Measurements from ENCODE around the gene TMIE.

Gene TMIE, protein sequence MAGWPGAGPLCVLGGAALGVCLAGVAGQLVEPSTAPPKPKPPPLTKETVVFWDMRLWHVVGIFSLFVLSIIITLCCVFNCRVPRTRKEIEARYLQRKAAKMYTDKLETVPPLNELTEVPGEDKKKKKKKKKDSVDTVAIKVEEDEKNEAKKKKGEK

GRCh38 chr3:46701181-46701939, at the start of gene TMIE:
TSS of gene TMIE (plus strand) at chr3:46701392. CDS start at chr3:46701488, 96 bp downstream.
- DNase-seq = no peak

DNA sequence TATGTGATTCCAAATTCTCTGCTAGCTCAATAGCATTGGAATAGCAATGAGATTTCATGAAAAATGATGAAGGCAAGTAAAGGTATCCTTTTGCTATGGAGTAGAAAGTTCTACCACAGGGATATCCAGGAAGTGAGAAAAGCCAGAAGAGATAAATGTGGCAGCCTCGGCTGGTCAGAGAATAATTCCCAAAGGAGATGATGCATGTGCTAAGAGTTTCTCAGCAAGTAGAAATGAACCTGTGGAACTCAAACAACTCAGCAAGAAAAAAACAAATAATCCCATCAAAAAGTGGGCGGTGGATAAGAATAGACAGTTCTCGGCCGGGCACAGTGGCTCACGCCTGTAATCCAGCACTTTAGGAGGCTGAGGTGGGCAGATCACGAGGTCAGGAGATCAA, 45.9 kb upstream of the TMIE start:
- no peak for DNase-seq

- no peak for DNase-seq
Observed at GRCh38 chr3:46656778-46657556, 44.2 kb upstream of the TMIE start.

DNA sequence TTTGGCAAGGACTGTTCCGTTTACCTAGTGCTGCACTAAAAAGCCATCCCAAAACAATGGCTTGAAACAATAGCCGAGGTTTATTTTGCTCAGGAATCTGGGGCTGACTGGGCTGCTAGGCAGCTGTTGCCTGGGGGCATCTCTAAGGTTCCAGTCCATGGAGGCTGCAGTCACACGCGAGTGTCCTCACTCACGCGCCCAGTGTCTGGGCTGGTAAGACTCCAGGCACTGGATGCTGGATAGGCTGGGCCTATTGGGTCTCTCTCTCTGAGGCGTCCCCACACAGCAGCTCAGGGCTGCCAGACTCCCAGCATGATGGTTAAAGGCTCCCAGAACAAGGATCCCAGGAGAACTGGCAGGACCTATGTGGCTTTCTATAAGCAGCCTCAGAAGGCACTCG, 41.9 kb upstream of the TMIE start:
- DNase-seq = no peak

- peak; percentile 29 for DNase-seq
Observed at GRCh38 chr3:46660003-46660402, 41.2 kb upstream of the TMIE start.

GRCh38 chr3:46660543-46661523, 40.4 kb upstream of the TMIE start:
- peak; percentile 42 for DNase-seq

- peak; percentile 34 for DNase-seq
Observed at GRCh38 chr3:46661776-46662766, 39.1 kb upstream of the TMIE start.

DNA sequence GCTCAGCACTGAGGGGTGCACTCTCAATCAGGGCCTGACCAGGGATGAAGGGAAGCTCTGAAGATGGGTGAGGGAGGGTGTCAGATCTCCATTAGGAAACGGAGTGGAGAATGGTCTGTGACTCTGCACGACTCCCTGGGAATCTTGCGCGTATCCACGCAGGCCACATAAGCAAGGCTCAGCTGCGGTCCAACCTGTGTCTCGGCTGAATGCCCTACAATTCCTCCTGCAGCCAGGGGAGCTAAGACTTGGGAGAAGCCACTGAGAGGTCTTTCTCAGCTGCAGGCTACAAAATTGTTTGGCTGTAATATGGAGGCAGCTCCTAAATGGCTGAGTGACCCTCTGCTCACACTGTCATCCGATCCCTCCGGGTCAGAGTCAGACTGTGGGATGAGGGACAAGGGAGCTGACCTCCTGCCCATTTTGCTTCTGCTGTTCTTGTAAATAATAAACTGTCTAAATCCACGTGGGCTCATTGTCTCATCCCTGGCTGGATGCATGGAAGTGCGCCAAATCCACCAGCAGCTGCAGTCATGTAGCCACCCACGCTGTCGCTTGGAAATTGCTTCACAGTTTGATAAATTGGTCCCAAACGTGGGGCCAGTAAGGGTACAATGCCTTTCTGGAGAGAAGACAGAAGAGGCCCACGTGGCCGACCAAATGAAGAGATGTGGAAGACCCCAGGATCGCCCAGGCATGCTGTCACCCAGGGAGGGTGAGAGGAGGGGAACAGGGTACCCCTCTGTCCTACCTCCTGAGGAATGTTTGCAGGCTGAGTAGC, 38.2 kb upstream of the TMIE start:
- peak; percentile 41 for DNase-seq

GRCh38 chr3:46663591-46664135, 37.5 kb upstream of the TMIE start:
- DNase-seq = peak; percentile 35

GRCh38 chr3:46664188-46664970, 36.8 kb upstream of the TMIE start:
- DNase-seq = peak; percentile 36

- DNase-seq = no peak
Observed at GRCh38 chr3:46664971-46665762, 36.0 kb upstream of the TMIE start.

DNA sequence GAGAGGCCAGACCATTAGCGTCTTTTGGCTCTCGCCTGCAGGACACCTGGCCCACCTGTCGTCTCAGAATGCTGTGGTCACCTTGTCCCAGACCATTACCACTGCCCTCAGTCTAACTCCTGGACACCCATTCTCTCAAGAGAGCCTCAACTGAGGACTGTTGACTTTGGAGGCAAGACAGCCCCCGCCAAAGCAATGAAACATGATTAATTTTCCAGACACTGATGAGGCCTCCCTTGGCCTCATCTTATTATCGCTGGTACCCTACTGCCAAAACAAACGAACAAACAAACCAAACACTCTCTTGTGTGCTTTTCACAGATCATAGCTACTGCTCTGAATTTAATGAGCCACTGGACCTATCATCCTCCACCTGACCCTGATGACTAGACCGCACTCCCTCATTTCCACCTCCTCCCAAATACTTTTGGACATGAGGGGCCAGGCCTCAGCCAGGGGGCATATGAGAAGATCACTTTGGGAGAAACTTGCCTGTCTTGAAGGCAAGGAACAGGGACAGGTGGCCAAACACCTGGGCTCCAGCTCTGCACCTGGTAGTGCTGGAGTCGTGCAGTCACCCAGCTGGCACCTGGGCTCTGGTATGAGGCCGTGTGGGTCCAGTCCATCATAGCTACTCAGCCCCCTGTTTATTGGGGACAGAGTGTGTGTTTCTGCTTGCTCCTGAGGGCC, 35.3 kb upstream of the TMIE start:
- DNase-seq = no peak

DNA sequence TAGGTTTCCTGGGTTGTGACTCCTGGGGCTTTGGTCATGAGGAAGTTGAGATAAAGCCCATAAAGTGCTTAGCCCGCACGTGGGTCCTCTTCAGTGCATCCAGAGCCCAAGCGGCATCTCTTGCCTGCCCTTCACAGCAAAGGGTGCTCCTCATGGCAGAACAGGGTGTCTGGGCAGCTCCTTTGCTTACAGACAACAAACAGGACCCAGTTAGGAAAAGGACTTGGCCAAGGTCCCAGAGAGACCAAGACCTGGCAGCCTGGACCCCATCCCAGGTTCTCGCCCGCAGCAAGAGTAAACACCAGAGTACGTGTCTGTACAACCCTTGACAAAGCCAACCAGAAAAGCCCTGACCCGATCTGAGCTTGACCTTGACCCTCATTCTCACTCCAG, 34.7 kb upstream of the TMIE start:
- DNase-seq = no peak

DNA sequence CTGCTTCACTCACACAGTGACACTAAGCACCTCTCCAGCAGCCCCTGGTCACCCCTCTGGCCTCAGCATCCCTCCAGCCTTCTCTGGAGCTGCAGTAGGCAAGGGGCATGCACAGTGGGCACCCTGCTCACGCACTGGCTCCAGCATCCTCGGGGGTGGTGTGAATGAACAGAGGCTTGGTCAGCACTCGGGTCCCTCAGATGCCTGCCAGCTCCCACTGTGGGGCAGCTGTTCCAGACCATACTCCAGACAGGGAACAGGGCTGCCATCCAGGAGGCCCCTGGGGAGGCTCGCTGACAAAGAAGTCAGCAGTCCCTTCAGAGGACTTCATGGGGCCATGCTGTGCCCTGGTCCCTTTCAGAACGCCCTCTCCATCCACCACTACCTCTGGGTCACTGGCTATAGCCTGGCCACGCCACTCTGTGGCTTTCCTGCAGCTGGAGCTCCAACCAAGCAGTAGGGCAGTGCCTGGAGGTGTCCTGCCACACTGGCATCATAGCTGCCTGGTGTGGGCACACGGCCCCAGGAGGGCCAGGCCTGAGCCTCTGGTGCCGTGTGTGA, 34.1 kb upstream of the TMIE start:
- DNase-seq = no peak

DNA sequence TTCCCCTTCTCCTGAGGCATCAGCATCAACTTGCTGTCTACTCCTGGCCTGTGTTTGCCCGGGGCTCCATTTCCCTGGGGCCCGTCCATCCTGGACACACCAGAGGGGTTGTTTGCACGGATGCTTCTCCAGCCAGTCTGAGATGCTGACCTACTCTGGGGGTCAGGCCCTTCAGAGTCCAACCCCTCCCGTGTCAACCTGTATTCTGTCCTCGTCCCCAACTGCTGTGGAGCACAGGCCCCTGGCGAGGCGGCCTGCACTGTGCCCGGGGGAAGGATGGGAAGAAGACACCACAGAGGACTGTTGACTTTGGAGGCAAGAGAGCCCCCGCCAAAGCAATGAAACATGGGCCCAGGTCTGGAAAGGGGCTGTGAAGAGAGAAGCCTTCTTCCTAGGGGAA, 33.5 kb upstream of the TMIE start:
- no peak for DNase-seq

DNA sequence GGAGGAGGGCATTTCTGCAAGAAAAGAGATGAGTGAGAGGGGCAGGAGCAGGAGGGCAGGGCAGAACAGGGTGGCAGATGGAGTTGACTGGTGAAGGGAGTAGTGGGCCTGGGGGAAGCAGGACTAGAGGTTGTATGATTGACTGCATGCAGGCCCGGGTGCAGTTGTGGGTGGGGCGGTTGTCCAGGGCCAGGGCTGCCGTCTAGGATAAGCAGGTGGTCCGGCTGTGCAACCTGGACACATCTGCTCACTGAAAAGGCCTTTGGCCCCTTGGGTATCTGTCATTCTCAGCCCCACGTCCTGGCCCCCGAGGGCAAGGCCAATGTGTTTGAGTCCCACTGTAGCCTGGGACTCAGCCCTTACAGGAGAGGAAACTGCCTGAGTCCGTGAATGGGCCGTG, 33.1 kb upstream of the TMIE start:
- no peak for DNase-seq

DNA sequence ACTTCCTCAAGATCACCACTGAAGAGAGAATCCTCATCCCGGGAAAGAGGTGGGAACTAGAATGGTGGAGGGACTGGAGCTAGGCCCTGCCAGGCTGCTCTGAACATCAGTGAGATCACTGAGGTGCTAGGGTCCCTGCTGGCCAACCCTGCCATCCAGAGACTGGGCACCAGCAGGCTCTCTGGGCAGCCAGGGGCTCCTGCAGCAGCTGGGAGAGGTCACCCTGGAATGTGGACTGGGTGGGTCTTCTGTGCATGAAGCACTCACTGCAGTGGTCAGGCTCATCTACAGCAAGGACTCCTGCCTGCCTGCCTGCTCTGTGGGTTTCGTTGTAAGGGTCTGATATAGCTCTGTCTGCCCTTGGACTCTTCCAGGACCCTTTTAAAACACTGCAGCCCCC, 32.6 kb upstream of the TMIE start:
- no peak for DNase-seq

All from activated CD8-positive, alpha-beta memory T cell treated with anti-CD3 and anti-CD28 coated beads, Interleukin-2, amount 50 U/mL, for 48 hours (primary cell).